ENCODE measurements around the gene IP6K1. TPM values are rescaled to one million over a fixed set of nuclear protein-coding genes. Genes with fewer than 3 reads are reported as not detected.
A peak's percentile ranks its signal among the peaks of the same experiment; 100 is the strongest.

IP6K1 gene
- total RNA-seq, 1 donor from 2014 or later = 63.3 TPM

DNA sequence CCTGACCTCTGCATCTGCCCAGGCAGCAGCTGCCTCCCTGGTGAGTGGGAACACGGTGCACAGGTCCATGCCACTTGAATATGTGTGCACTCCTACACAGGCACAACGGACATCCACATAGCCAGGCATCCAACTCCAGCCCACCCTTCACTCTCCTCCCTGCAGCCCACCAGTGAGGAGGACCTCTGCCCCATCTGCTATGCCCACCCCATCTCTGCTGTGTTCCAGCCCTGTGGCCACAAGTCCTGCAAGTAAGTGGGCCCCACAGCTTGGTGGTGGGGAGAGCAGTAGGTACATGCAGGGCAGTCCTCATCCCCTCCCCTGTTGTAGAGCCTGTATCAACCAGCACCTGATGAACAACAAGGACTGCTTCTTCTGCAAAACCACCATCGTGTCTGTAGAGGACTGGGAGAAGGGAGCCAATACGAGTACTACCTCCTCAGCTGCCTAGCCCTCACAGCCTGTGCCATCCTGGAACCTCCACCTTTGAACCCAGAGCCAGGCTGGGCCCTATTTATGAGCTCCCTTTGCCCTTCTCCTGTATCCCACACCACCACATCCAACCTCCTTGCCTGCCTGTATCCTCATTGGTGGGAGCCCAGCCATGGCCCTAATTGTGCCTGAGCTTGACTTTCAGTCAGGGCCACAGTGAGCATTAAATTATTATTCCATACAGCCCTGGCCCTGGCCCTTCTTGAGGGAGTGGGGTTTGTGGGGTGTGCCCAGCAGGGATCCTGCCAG lies 65.3 kb downstream of the IP6K1 start:
- peaks cover 36% of the 10 kb centered on the region for H3K4me1 Mint-ChIP-seq
- TF ChIP-seq, protein P1, sequence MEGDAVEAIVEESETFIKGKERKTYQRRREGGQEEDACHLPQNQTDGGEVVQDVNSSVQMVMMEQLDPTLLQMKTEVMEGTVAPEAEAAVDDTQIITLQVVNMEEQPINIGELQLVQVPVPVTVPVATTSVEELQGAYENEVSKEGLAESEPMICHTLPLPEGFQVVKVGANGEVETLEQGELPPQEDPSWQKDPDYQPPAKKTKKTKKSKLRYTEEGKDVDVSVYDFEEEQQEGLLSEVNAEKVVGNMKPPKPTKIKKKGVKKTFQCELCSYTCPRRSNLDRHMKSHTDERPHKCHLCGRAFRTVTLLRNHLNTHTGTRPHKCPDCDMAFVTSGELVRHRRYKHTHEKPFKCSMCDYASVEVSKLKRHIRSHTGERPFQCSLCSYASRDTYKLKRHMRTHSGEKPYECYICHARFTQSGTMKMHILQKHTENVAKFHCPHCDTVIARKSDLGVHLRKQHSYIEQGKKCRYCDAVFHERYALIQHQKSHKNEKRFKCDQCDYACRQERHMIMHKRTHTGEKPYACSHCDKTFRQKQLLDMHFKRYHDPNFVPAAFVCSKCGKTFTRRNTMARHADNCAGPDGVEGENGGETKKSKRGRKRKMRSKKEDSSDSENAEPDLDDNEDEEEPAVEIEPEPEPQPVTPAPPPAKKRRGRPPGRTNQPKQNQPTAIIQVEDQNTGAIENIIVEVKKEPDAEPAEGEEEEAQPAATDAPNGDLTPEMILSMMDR (conservative IDR thresholded peaks at IDR 0.05) = no peak
- H3K27ac Mint-ChIP-seq (ENCODE audit: unreplicated experiment) = peak overlapping the region; percentile 29
- peak overlapping the region; percentile 98 for H3K4me3 Mint-ChIP-seq
- DNase-seq (ENCODE audit: low read depth, low spot score) = no peak
- no peaks in the 10 kb centered on the region for H3K9me3 Mint-ChIP-seq
- peaks cover 19% of the 10 kb centered on the region for H3K27me3 Mint-ChIP-seq (ENCODE audit: low read depth)
- peaks cover 8% of the 10 kb centered on the region for H3K36me3 Mint-ChIP-seq (ENCODE audit: low read depth)

DNA sequence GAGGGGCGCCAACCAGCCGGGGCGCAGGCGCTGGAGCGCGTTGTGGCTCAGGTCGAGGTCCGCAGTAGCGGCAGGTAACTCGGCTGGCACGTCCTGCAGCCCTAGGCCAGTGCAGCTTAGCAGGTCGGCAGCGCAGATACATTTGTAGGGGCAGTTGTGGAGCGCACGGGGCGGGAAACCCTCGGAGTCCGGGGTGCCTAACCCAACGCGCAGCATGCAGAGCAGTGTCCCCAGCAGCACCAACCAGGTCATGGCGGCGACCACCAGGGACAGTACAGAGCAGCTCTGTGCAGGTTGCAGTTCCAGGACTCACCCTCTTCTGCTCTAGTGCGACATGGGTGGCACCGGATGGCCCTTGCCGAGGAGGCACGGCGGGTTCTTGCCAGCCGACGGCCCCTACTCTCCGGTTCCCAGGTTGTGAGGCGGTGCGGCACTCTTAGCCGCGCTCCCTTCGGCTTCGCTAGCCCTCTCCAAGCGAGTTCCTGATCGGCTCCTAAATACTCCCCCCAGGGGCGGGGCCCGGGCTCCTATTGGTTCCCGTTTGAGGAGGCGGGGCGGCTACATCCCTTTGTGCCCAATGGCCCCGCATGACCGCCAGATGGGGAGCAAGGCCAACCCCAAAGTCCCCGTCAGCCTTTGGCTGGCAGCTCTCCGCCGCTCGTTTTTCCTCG lies 67.0 kb downstream of the IP6K1 start, which contains the start of gene AMIGO3:
TSS of gene AMIGO3 (minus strand) at position 471 of the 671 bp plus-strand sequence. CDS start at position 252, 219 bp downstream.
- Mint-ChIP-seq H3K4me1 (peaks cover 31% of the 10 kb centered on the region), H3K4me3 (peak within 1 kb of the TSS; percentile 98), H3K36me3 (ENCODE audit: low read depth) (peaks cover 8% of the 10 kb centered on the region), H3K27me3 (ENCODE audit: low read depth) (peaks cover 19% of the 10 kb centered on the region), H3K27ac (ENCODE audit: unreplicated experiment) (peak within 1 kb of the TSS; percentile 92), H3K9me3 (no peaks in the 10 kb centered on the region)
- DNase-seq (ENCODE audit: low read depth, low spot score) = peak; percentile 90
- TF ChIP-seq, protein P1 (conservative IDR thresholded peaks at IDR 0.05) = peak; percentile 73

DNA sequence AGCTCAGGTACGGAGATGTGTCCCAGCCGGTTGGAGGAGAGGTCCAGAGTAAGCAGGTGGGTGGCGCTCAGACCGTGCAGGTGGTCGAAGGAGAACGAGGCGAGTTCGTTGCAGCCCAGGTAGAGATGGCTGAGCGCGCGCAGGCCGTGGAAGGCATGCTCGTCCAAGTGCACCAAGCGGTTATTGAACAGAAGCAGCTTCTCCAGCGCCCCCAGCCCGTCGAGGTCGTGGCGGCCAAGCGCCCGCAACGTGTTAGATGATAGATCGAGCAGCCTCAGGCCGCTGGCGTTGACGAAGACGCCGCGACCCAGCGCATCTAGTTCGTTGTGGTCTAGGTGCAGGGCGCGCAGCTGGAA lies 67.5 kb downstream of the IP6K1 start:
- peaks cover 8% of the 10 kb centered on the region for H3K36me3 Mint-ChIP-seq (ENCODE audit: low read depth)
- peaks cover 27% of the 10 kb centered on the region for H3K4me1 Mint-ChIP-seq
- DNase-seq (ENCODE audit: low read depth, low spot score) = no peak
- TF ChIP-seq, protein P1 (conservative IDR thresholded peaks at IDR 0.05) = no peak
- peak overlapping the region; percentile 98 for H3K4me3 Mint-ChIP-seq
- peaks cover 17% of the 10 kb centered on the region for H3K27me3 Mint-ChIP-seq (ENCODE audit: low read depth)
- peak overlapping the region; percentile 92 for H3K27ac Mint-ChIP-seq (ENCODE audit: unreplicated experiment)
- no peaks in the 10 kb centered on the region for H3K9me3 Mint-ChIP-seq

DNA sequence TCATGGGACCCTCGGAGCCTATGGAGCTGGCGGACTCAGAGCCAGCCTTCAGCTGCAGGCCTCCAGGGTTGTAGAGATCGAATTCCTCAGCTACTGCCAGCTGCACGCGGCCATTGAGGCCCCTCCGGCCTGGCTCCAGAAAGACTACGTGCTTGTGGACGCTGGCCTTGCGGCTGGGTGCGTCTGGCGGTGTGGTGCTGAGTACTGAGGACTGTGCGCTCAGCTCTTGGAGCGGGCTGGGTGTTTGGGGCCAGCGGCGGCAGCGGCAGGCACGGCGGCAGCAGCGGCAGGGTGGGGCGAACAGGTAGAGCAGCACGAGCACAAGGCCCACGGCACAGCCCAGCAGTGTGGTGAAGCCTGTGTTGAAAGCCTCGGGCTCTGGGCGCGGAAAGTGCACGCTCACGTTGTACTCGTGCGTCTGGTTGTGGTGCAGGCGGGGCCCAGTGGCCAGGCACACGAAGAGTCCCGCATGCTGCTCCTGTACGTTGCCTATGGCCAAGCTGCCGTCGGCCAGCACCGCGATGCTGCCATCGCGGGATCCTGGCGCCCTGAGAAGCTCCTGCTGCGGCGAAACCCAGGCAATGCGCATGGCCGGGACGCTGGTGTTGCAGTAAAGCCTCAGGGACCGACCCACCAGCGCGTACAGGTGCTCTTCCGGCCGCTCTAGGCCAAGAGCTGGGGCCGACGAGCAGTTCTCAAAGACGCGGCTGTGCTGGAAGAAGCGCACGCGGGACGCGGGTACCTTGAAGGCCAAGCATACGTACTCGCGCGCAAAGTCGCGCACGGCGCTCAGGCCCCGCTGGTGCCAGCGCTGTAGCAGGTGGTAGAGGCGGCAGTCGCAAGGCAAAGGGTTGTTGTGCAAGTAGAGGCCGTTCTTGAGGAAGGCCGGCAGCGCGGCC lies 68.1 kb downstream of the IP6K1 start:
- peaks cover 8% of the 10 kb centered on the region for H3K36me3 Mint-ChIP-seq (ENCODE audit: low read depth)
- H3K27ac Mint-ChIP-seq (ENCODE audit: unreplicated experiment) = peak overlapping the region; percentile 92
- peaks cover 25% of the 10 kb centered on the region for H3K4me1 Mint-ChIP-seq
- TF ChIP-seq, protein P1 (conservative IDR thresholded peaks at IDR 0.05) = no peak
- peak overlapping the region; percentile 98 for H3K4me3 Mint-ChIP-seq
- no peak for DNase-seq (ENCODE audit: low read depth, low spot score)
- H3K27me3 Mint-ChIP-seq (ENCODE audit: low read depth) = peaks cover 15% of the 10 kb centered on the region
- no peaks in the 10 kb centered on the region for H3K9me3 Mint-ChIP-seq
